ENCODE results near the gene YPEL5.

YPEL5 gene

DNA sequence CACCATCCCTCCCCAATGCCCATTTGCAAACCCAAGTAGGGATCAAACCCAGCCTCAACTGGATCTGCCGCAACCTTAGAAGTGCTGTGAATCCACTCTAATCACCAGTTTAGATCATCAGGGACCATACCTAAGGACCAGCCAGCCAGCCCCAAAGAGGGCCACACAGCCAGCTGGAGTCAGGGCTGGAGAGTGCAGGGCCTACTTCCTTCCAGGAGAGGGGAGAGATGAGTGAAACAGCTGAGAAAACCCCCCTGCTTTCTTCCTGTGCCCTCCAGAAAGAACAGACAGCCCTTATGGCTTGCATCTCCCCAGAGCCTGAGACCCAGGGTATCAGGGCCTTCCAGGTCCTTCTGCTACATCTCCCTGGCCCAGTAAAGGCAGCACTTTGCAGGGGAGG, 25.8 kb downstream of the YPEL5 start:
- no peak for DNase-seq (ENCODE audit: low spot score)

DNA sequence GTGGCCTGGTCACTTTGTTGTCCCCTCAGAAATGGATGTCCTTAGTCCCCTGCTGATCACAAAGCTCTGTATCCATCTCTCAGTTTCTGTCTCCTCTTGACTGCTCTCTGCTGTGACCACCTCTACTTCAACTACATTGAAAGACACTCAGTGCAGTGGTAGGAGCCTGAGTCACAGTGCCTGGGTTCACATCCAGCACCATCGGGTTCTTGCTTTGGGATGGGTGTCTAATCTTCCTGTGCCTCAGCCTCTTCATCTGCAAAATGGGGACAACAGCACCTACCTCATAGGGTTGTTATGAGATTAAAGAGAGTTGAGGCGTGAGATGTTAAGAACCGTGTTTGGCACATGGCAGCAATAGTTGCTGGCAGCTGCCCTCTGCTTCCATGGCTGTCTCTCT, 30.6 kb downstream of the YPEL5 start:
- DNase-seq (ENCODE audit: low spot score): no peak

DNA sequence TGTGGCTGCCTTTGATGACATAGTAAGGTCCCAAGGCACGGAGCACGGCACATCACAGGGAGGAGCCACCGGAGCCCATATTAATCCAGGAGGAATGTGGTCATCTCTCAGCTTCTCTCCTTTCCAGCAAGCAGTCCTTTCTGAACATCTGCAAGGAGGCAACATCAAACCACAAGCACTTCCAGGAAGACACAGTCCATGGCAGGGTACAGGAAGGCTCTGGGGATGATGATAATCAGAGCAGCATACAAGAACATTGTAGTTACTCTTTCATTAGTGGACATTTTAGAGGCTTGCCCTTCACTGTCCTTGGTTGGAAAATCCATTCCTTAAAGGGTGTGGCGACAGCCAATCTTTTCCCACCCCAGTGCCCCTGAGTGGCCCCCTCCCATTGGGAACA, 31.1 kb downstream of the YPEL5 start:
- DNase-seq (ENCODE audit: low spot score): no peak

DNA sequence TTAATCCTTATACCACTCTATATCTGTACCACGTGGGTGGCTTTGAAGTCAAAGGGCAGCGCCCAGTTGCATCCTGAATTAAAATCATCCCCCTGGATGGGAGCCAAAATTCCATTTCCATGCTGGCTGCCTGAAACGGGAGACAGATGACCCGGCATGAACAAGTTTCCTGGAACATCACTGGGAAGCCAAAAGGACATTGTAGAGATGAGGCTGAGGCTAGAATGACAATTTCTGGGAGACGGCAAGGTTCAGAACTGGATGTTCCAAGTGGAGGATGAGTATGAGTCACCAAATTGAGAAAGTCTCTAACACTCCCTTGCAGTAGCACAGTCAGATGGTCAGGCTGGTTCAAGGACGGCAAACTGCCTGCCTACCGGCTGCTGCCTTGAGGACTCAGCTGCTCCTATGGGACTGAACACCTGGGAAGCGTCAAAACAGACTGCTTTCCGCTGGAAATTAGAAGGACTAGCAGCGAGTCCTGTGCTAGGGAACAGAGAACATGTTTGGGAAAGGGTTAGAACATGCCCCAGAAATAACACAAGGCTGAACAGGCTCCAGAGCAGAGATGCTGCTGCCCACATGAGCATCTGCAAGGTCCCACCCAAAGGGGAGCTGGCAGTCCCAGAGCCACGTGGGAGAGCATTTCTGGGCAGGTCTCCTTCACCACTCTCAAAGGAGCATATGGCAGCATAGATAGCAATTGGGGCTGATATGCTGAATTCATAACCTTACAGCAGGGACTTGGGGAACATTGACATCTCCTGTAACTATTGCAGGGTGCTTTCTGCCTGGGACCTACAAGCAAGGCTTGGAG, 32.0 kb downstream of the YPEL5 start:
- DNase-seq (ENCODE audit: low spot score): no peak

DNA sequence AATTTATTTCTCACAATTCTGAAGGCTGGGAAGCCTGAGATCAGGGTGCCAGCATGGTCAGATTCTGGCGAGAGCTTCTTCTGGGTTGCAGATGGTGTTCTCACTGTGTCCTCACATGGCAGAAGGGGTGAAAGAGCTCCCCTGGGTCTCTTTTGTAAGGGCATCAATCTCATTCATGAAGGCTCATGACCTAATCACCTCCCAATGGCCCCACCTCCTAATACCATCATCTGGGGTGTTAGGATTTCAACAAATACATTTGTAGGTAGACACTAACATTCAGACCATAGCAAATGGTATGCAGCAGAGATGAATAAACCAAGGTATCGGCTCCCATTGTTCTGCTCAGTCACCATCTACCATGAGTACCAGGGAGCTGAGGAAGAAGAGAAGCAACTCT, 32.7 kb downstream of the YPEL5 start:
- DNase-seq (ENCODE audit: low spot score): no peak

DNA sequence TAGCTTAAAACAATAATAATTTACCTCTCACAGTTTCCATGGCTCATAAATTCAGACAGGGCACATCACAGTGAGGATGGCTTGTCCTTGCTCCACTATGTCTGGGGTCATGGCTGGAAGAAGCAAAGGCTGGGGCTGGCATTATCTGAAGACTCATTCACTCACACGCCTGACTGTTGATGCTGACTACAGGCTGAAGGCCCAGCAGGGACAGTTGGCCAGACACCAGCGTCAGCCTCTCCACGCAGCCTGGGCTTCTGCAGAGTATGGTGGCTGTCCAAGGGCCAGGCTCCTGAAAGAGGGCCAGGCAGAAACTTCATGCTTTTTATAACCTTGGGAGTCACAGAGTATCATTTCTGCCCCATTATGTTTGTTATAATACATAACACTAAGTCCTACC, 33.4 kb downstream of the YPEL5 start:
- DNase-seq (ENCODE audit: low spot score): no peak

DNA sequence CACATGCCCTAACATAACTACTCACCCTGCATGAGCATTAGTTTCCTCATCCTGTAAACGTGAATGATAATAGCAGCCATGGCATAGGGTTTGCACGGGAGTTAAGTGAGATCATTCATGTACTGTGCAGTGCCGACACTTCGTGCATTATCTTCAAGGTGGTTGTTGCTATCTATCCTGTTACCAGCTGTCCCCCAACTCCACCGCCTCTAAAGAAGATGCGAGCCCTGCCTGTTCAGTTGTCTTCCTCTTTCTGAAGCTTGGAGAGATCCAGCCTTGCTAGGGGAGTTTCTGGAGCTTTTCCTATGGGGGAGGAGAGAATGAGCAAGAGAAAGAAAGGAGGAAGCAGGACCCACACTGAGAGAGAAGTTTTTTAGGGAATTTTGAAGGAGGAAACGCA, 34.4 kb downstream of the YPEL5 start:
- DNase-seq (ENCODE audit: low spot score): no peak

DNA sequence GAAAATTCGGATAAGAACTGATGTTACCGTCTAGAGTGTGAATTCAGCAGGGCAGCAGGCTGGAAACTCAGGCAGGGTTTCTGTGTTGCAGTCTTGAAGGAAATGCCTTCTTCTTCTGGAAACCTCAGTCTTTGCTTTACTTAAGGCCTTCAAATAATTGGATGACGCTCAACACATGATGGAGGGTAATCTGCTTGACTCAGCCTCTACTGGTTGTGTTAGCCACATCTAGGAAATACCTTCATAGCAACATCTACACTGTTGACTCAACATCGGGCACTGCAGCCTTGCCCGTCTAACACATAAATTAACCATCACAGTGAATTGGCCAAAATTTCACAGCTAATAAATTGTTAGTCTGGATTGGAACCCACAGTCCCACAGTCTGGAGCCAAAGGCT, 37.2 kb downstream of the YPEL5 start:
- DNase-seq (ENCODE audit: low spot score): no peak

DNA sequence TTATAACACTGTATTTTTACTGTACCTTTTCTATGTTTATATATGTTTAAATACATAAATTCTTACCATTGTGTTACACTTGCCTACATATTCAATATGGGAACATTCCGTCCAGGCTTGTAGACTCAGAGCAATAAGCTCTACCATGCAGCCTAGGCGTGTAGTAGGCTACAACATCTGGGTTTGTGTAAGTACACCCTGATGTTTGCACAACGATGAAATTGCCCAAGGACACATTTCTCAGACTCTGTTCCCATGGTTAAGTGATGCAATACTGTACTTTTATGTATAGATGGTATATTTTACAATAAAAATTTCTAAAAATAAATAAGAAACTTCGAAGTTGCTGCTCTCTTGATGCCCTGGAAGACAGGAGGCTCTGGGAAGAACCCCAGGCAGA, 38.4 kb downstream of the YPEL5 start:
- no peak for DNase-seq (ENCODE audit: low spot score)

DNA sequence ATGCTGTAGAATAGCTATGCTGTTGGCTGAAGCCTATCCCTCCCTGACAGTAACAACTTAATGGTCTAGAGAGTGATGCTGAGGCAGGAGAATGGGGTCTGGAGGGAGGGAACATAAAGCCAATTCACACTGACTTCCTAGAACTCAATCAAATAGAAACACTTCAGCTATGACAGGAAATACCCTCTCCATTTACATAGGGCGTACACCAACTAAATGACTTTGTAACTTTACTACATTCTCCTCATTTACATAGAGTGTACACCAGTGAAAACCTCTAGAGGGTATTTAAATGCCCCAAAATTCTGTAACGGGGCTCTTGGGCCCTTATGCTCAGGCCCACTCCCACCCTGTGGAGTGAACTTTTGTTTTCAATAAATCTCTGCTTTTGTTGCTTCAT, 41.5 kb downstream of the YPEL5 start:
- no peak for DNase-seq (ENCODE audit: low spot score)

DNA sequence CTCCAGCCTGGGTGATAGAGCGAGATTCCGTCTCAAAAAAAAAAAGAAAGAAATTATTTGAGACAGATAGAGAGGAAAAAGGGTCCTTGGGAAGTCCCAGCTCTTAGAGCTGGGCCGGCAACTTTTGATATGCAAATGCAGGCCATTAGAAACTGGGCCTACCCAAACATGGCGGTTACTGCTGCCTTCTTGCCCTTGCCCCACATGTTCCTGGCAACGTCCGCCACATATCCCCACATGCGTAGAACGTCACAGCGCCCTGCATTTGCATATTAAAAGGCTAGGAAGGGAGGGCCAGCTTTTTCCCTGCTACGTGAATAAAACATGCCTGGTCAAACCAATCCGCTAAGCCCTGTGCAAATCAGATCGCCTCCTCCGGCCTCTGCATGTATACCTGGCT, 43.8 kb downstream of the YPEL5 start:
- no peak for DNase-seq (ENCODE audit: low spot score)

DNA sequence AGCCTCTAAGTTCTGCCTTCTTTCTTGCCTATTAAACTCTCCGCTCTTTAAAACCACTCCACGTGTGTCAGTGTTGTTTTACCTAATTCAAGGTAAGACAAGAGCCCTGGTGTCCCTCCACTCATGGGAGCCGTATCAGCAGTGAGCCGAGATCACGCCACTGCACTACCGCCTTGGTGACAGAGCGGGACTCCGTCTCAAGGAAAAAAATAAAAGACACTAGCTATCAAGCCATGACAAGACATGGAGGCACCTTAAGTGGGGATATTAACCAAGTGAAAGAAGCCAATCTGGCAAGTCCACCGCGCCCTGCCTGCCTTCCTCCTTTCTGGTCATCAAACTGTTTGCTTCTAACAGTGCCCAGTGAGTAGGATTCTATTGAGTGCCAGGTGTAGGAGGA, 44.3 kb downstream of the YPEL5 start:
- no peak for DNase-seq (ENCODE audit: low spot score)

DNA sequence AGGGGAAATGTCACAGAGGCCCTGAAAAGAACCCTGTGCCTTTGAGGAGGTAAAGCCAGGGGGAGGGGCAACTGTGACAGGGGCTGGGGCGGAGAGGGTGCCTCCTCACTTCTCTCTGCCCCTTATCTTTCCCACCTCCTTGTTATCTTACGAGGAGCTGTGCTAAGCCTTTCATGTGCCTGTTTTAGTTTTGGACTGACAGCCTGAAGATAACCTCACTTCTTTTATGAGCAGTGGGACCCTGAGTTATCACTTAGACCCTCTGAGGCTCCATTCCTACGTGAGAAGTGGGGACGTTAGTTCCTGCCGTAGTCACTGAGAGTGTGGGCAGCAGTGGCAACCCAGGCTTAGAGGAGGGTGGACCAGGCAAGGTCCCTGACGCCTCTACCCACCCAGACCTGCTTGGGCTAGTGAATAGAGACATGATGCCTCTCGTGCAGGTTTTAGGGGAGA, 45.0 kb downstream of the YPEL5 start:
- DNase-seq (ENCODE audit: low spot score): no peak

DNA sequence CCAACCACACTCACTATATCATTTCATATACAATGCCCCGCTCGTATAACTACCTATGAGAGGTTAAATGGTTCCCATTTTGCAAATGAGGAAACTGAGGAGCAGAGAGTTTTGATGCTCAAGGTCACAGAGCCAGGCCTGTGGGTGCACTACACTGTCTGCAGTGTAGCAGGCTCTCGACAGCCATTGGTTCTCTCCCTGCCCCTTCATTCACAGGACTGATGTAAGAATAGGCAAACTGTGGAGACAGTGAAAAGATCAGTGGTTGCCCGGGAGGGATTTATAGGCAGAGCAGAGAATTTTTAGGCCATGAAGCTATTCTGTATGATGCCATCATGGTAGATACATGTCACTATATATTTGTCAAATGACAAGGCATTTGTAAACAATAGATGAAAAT, 45.5 kb downstream of the YPEL5 start:
- no peak for DNase-seq (ENCODE audit: low spot score)

DNA sequence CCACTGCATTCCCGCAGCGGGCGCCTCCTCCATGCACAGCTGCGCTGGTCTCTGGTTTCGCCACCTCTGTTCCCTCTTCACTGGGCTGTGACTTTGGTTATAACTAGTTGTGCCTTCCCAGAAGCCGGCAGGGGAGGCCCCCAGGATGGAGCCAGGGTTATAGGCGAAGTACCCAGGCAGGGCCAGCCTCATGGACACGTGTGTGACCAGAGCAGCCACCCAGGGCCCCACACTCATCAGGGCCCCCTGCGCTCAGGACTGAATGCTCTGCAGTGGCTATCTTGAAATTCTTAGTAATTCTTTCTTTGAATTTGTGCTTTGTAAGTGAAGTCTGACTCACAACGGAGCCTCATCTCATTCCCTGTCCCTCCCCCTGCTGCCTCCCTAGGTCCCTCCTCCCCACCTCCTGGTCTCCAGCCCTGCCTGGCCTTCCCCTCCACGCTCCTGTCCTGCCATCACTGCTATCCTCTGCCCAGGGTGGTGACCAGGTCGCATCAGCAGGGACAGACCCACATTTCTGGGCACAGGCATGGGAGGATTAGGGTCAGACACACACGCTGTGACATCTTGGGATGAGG, 46.4 kb downstream of the YPEL5 start:
- DNase-seq (ENCODE audit: low spot score): no peak

DNA sequence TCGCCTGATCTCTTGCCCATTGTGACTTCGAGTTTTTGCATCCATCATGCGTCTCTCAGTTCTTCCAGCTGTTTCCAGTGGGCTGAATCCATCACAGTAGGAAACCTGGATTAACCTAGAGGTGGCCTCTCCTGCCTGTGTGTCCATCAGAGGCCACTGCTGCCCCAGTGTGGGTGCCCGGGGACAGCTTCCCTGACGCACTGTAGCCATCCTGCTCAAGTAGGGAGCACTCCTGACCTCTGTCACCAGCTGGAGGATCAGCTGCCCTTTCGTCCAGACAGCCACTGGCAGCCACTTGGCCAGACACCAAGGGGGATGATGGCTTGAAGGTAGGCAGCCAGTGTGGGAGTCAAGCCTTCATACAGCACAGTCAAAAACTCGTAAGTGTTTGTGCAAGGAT, 47.6 kb downstream of the YPEL5 start:
- no peak for DNase-seq (ENCODE audit: low spot score)

DNA sequence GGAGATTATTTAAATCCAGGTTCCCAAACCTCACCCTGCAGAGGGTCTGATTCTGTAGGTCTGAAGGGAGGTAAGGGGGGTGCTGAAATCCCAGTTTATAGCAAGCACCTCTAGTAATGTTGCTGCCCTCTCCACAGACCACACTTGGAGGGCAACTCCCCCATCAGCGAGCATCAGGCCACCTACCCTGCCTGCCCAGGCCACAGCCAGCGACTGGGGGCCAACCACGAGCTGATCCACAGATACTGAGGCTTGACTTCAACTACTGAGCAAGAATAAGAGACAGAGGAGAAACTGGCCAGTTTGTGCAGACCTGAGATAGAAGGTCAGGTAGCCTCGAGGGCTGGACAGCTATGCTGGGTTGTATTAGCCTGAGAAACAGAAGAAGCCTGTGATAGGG, 48.2 kb downstream of the YPEL5 start:
- DNase-seq (ENCODE audit: low spot score): no peak

DNA sequence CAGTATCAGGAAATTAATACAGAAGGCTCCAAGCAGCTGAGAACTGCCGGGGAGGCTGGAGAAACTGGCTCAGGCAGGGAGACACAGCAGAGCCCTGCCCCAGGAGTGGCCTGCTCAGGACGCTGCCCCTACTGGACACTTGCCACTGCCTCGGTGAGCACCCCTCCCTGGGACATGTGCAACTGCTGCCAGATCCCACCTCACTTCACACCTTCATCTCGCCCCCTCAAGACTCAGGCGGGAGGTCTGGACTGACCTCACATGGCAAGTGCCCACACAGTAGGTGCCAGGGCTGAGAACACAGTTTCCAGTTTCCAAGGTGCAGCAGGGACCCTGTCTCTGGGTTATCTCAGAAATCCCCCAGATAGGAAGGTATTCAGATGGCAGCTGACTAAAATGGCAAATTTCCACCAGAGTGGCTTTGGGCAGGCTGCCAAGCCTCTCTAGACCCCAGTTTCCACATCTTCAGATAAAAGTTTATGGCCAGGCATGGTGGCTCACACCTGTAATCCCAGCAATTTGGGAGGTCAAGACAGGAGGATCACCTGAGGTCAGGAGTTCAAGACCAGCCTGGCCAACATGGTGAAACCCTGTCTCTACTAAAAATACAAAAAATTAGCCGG, 50.9 kb downstream of the YPEL5 start:
- no peak for DNase-seq (ENCODE audit: low spot score)

DNA sequence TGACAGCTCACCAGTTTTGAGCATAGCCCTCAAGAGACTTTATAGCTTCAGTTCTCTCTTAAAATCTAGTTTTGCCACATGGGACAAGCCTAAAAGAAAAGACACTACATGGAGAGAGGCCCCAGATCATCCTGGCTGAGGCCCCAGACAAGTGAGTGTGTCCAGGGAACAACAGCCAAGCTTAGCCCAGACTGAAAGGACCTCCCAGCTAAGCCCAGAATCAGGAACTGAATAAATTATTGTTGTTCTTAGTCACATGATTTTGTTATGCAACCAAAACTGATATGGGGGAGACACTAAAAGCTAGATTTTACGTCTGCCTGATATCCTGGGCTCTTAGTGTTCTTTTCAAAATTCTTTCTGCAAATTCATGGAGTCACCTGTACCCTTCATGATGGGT, 55.2 kb downstream of the YPEL5 start:
- peak; percentile 59 for DNase-seq (ENCODE audit: low spot score)

DNA sequence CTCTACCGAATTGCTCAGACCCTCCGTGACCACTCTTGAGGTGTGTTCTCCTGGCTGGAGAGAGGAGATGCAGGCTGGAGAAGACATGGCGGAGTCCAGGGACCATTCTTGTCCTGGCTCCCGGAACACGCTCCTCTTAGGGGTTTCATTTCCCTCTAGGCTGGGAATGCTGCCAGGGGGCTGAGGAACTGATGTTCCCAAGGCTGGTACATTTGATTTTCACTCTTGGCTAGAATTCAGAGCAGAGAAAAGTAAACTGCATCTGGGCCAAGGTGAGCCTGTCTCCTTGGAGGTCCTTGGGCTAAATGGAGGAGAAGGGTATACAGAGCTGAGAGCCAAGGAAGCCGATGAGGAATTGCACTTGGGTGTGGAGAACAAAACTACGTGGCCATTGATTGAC, 56.3 kb downstream of the YPEL5 start:
- DNase-seq (ENCODE audit: low spot score): no peak

DNA sequence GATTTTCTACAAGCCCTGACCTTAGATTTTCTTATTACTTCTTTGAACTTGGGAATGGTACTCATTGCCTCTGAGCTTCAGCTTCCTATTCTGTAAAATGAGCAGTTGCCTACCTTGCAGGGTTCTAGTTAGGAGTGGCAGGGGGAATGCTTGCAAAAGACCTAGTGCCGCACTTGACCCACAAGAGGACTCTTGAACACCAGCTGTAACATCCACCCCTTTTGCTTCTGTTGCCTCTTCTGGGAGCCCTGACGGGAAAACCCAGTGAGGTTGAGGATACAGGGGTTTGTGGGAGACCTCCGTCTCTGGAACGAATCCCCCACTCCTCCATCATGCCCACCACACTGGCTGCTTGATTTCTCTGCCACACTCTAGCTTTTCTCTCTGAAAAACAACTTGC, 57.5 kb downstream of the YPEL5 start:
- DNase-seq (ENCODE audit: low spot score): no peak

DNA sequence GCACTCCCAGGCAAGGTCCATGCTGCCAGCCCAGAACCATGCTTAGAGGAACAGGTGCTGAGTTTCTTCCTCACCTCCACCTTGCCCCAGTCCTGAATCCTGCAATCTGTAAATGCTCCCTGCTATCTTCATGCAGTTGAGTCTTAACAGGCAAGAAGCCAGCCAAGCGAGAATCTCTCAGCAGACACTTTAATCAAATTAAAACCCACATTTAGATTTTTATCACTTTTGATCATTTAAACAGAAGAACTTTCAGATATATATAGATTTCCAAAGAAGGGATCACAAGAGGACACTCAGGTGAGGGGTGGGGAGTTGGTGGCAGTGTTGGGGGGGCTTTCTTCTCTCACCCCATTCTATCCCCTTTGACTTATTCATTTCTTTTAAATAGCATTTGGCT, 58.6 kb downstream of the YPEL5 start:
- no peak for DNase-seq (ENCODE audit: low spot score)
